Neural cell (in vitro differentiated cells): Measurements from ENCODE around the gene PDHX.

ENCODE experiments used
- CTCF ChIP-seq: fragments of 450-650 bp; IDR thresholded peaks from 2 replicates; pipeline ENCODE4 v1.5.1; 2014; ENCODE audit warnings: antibody characterized with exemption, mild to moderate bottlenecking, moderate library complexity; ENCODE audit not compliant: poor library complexity, severe bottlenecking
- EZH2 ChIP-seq: fragments of 200-600, 300-800 bp; shearing (Covaris generic), sonication (generic); IDR thresholded peaks from 2 replicates; pipeline ENCODE4 v1.6.1; 2014; ENCODE audit warnings: antibody characterized with exemption, low read length, borderline replicate concordance, mild to moderate bottlenecking; ENCODE audit not compliant: insufficient read depth, poor library complexity, severe bottlenecking

DNA sequence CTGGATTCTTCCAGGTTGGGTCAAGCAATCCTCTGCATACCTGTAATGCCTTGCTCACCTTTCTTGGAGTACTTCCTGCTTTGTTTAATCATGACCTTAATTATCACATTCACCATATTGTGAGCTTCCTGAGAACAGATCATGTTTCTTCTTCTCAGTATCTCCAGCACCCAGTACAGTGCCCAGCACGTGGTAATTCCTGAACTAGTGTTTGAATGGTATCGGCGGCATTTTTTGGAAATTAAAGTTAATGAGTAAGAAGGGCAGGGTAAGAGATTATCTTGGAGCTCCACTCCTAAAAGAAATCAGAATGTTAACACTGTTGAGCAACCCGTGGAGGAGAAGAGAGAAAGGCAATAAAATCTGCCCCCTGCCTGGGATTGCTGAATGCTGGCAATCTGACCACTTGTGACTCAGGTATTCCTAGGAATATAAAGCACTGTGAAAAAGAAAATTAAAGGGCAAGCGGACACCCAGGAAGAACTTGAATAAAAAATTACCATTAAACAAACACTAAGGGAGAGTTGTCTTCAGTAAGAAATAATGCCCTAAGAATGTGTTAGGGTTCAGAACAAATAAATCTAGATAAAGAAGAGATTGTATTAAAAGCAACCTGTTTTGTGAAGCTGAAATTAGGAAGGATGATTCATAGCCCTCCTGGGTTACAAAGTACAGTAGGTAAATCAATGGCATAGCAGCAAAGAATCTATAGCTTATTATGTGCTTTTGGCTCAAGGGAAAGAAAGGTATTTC, 92.9 kb downstream of the PDHX start:
- TF ChIP-seq CTCF (no peak), EZH2 (no peak)
